HG02588 (cell line): ENCODE data around the gene SGSH.
"Not testable (repeated sequence)": the region's sequence is repeated elsewhere in the genome, so short reads cannot be mapped to it uniquely, and the experiment has no call there.

Source experiments
- ATAC-seq: cut with Tn5 transposase; IDR thresholded peaks from one replicate; pipeline ENCODE4 v1.9.1; 2021; ENCODE audit warnings: mild to moderate bottlenecking, moderate library complexity; ENCODE audit not compliant: unreplicated experiment

The SGSH gene

DNA sequence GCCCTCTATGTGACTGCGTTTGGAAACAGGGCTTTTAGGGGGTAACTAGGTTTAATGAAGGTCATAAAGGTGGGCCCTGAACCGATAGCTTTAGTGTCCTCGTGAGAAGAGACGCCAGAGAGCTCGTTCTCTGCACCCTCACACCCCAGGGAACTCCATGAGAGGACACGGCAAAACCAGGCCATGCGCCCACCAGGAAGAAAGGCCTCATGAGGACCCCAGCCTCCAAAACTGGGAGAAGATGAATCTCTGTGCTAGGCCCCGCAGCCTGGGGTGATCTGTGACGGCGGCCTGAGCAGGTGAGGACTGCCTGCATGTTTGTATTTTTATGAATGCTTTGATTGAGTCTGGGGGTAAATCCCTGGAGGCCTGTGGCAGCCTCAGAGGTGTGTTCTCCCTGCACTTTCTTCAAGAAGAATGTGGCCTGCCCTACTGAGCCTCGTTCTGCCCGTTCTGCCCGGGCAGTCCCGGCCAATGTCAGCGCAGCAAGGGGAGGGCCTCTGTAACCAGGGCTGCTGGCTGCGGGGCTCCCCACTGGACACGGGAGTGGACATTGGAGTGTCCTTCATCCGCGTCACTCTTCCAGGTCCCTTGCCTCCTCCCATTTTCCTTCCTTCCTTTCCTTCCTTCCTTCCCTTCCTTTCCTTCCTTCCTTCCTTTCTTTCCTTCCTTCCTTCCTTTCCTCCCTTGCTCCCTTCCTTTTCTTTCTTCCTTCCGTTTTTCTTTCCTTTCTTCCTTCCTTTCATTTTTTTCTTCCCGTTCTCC lies 33.7 kb upstream of the SGSH start:
- ATAC-seq: no peak

DNA sequence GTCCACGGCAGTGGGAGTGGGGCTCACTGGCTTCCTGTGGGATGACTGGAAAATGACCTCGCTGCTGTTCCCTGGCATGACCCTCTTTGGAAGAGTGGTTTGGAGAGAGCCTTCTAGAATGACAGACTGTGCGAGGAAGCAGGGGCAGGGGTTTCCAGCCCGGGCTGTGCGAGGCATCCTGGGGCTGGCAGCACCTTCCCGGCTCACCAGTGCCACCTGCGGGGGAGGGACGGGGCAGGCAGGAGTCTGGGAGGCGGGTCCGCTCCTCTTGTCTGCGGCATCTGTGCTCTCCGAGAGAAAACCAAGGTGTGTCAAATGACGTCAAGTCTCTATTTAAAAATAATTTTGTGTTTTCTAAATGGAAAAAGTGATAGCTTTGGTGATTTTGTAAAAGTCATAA lies 32.7 kb upstream of the SGSH start:
- ATAC-seq: no peak

DNA sequence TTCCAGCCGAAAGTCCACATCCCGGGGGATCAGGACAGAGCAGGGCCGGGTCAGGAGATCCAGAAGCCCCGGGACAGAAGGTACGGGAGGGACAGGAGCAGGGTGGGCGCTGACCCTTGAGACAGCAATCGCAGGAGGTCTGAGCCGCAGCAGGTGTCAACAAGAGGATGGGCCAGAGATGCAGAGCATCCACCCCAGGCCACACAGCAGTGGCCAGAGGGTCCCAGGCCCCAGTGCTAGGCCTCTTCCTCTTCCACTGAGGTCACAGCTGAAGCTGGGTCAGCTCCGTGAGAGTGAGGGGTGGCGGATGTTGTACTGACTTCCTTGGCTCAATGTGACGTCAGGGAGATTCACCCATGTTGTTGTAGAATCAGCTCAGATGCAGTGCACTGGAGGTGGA lies 31.8 kb upstream of the SGSH start:
- no peak for ATAC-seq

DNA sequence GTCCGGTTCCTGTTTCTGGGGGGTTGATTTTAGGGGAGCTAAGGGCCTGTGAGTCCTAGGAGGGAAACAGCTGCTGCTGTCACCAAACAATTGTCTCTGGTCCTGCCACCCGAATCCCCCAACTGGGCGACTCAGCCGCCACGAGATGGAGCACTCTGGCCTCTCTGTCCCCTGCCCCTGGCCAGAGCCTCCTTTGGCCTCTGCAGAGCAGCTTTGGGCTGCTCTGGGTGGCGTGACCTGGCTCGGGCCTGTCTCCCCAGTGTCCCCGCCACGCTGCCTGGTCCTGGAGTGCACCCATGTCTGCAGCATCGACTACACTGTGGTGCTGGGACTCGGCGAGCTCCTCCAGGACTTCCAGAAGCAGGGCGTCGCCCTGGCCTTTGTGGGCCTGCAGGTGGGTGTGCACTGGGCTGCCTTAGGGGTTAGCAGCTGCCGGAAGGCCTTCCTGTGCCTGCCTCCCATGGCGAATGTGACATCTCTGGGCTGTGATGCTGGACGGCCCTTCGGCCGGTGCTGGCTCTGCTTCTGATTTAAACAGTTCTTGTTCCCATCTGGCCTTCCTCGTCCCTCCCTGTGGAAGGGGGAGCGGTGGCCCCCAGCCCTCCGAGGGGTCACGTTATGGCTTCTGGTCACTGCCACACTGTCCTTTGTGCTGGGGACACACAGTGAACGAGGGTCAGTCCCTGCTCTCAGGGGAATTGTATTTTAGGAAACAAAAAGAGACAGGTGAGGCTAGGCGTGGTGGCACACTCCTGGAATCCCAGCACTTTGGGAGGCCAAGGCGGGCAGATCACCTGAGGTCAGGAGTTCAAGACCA lies 29.0 kb upstream of the SGSH start:
- no peak for ATAC-seq

DNA sequence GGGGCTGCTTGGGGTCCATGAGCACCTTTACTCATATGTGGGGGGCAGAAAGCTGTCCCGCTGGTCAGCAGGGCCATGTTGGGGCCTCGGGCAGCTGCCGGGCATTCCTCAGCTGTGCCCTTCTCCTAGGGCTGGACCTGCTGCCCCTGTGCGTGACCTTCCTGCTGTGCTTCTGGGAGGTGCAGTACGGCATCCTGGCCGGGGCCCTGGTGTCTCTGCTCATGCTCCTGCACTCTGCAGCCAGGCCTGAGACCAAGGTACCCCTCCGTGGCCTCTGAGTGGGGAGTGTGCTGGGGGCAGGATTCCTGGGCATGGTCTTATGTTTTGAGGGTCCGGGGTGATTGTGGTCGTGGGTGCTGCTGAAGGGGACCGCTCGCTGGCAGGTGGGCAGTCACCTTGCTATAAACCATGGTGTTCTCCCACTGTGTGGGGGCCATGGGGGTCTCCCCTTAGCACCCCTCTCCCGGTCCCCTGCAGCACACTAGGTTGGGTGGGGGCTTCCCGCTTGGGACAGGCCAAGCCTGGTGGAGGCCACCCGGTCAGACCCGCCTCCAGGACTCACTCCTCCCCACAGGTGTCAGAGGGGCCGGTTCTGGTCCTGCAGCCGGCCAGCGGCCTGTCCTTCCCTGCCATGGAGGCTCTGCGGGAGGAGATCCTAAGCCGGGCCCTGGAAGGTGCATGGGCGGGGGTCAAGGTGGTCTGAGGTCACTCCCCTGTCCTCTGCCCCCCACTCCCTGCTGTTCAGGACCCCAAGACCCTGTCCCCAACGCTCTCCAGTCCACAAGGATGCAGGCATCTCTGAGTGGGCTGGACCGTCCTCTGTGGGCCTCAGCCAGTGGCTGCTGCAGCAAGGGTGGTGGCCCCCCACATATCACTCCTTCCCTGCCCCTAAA lies 28.1 kb upstream of the SGSH start:
- no peak for ATAC-seq

DNA sequence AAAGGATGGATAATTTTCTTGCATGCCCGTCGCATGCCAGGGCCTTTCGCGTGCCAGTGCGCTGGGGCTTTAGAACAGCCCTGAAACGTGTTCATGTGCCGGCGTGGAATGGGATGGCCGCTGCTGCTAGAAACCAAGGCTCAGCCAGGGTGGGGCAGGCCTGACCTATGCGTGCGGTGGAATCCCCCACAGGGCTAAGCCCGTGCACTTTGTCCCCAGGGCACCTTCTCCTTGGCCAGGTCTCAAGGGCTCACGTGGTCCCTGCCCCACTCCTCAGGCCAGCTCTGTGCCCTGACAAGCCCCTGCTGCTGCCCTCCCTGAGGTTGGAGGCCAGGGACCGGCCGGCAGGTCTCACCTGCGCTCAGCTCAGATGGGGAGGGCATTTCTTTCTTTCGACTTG lies 27.4 kb upstream of the SGSH start:
- no peak for ATAC-seq

DNA sequence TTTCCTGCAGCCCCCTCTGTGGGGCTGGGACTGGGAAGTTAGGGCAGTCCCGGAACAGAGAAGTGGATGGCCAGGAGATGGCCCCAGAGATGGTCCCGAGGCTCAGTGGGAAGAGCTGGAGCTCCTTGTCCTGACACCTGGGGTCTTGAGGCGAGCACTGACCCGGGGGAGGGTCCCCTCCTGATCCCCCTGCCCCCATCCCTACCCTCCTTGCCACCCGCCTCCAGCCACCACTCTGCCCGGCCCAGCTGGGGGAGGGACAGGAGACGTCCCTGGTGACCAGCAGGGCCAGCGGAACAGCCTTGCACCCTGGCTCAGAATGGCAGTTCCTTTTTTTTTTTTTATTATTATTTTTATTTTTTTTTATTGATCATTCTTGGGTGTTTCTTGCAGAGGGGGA lies 26.6 kb upstream of the SGSH start:
- ATAC-seq: no peak

DNA sequence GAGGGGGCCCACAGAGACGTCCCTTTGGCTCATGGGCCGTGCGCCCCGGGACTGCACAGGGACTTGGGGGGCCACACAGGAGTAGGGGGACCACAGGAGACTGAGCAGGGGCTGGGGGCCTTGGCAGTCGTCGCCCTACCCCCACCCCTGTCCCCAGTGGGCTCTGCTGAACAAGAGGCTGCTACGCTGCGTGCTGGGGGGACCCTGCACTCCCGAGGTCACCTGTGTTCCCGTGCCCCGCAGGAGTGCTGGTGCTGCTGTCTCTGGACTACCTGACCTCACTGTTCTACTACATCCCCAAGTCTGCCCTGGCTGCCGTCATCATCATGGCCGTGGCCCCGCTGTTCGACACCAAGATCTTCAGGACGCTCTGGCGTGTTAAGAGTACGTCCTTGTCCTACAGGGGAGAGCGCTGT lies 26.1 kb upstream of the SGSH start:
- no peak for ATAC-seq

DNA sequence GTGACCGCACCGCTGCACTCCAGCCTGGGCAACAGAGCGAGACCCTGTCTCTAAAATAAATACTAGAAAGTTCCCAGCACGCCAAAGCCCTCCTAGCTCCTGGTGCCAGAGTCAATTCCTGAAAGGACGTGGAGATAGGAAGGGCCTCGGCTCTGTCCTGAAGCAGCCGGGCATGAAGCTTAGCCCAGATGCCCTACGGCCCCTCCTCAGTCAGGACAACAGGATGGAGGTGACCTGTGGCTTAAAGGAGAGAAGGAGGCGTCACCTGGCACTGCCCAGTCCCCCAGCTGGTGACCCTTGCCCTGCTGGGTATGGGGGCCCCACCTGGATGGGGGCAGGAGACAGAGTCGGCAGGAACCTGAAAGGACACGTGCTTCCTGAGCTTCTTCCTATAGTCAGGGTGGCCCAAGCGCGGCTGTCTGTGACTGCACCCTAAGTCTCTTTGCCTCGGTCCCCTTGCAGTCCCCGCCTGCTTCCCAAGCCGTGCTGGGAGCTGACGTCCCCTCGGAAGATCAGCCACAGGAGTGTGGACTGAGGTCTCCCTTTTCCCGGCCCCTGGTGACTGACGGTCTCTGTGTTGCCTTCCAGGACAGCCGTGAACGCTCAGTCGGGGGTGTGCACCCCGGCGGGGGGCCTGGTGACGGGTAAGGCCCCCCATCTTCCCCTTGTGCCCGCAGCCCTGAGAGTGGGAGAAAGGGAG lies 25.6 kb upstream of the SGSH start:
- ATAC-seq: no peak

DNA sequence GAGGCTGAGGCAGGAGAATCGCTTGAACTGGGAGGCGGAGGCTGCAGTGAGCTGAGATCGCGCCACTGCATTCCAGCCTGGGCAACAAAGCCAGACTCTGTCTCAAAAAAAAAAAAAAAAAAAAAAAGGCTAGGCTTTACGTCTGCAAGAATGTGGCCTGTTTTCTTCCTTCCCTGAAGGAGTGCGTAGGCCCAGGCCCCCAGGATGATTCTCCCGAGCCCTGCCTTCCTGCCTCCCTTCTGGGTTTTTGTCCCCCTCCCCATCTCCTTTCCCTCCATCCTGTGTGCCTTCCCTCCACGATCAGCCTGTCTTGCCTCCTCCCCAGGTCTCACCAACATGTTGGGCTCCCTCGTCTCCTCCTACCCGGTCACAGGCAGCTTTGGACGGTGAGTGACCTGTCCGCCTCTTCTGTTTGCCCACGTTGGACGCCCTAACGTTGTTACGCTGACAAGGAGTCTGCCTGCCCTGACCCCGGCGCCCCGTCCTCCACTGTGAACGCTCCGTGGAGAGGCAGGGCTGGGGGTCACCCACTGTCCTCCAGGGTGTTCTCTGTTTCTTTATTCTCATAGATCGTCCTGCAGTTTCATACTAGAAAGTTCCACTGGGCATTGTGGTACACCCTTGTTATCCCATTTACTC lies 24.9 kb upstream of the SGSH start:
- ATAC-seq: no peak

DNA sequence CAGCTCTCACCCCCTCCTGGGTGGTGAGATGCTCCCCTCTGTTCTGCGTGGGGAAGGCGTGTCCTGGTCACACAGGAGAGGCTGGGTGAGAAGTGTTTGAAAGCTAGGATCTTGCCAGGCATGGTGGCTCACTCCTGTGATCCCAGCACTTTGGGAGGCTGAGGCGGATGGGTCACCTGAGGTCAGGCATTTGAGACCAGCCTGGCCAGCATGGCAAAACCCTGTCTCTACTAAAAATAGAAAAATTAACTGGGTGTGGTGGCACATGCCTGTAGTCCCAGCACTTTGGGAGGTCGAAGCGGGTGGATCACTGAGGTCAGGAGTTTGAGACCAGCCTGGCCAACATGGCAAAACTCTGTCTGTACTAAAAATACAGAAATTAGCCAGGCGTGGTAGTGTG lies 24.3 kb upstream of the SGSH start:
- ATAC-seq: not testable (repeated sequence)

DNA sequence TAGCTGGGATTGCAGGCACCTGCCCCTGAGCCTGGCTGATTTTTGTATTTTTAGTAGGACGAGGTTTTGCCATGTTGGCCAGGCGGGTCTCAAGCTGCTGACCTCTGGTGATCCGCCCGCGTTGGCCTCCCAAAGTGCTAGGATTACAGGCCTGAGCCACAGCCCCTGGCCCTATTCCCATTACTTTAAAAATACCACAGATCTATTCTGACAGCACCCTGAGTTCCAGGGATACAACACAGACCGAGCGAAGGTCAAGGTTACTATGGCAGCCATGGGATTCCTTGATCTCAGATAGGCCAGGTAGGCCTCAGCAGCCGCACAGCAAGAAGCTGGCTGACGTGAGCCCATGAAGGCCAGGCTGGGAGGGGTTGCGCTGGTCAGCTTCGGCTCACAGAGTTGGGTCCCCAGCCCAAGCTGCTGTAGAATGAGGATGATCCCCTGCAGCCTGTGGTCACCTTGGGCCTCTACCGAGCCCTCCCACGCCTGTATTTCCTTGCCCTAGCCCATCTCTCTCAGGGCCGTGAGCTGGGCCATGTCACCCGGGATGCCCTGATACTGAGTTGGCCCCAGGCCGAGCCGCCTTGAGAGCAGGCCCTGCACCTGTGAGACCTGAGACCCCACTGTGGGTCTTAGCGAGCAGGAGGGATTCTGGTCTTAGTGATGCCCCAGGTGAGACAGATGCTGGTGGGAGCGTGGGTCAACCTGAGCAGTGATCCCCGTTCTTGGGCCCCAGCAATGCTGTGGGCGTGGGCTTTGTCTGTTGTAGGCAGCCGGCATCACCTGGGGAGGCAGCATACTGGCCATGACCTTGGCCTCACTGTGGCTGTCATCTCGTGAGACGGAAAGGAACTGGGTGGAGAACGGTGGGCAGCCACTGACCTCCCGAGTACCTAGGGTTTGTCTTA lies 23.6 kb upstream of the SGSH start:
- no peak for ATAC-seq

DNA sequence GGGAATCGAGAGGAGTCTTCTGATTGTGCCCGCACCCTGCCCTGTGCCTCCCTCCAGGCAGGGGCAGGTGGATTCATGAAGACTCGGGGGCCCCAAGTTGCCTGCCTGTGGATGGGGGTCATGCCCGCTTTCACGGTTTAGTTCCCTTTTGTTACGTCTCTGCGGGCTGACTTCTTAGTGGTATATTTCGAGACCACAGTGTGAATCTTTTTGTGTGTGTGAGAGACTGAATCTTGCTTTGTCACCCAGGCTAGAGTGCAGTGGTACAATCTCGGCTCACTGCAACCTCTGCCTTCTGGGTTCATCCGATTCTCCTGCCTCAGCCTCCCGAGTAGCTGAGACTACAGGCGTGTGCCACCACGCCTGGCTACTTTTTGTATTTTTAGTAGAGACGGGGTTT lies 22.4 kb upstream of the SGSH start:
- ATAC-seq: no peak

DNA sequence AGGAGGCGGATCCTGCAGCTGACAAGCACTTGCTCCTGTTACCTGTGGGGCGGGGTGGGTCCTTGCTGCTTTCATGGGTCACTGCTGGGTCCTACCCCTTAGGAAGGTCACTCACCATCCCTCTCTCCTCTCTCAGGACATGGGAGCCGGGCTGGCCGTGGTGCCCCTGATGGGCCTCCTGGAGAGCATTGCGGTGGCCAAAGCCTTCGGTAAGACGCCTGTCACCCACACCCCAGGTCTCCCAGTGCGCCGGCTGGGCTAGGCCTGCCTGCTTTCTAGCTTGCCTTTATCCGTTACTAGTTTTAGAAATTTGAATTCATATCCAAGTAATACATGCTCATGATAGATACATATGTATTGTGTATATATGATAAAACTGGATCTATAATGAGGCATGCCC lies 17.3 kb upstream of the SGSH start:
- ATAC-seq: no peak

DNA sequence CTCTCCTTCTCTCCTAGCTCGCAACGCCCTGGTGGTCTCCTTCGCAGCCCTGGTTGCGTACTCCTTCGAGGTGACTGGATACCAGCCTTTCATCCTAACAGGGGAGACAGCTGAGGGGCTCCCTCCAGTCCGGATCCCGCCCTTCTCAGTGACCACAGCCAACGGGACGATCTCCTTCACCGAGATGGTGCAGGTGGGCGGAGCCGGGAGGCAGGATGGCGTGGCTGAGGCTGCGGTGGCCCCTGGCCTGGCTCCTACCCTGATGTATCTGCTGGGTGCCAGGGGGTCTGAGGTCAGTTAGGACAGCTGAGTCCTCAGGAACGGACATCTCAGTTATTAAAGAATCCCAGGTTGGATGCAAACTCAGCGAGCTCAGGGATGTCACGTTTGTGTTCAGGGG lies 16.8 kb upstream of the SGSH start:
- no peak for ATAC-seq

DNA sequence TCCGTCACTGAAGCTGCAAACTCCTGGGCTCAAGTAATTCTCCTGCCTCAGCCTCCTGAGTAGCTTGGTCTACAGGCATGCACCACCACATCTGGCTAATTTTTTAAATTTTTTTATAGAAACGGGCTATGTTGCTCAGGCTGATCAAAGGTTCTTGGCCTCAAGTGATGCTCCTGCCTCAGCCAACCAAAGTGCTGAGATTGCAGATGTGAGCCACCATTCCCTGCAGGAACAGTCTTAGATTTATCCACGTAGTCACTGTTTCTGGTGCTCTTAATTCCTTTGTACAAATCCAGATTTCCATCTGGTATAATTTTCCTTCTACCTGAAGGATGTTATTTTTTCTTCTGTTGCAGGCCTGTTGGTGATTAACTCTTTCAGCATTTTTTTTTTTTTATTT lies 13.1 kb upstream of the SGSH start:
- no peak for ATAC-seq

DNA sequence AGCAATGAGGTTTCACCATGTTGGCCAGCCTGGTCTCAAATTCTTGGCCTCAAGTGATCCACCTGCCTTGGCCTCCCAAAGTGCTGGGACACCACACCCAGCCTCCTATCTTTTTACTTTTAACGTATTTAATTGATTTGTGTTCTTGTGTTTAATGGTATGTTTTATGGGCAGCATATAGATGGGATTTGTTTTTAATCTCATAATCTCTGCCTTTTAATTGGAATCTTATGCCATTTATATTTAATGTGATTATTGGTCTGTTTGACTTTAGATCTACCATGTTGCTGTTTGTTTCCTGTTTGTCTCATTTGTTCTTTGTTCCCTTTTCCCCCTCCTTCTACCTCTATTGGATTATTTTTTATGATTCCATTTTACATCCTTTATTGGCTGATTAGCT lies 12.3 kb upstream of the SGSH start:
- no peak for ATAC-seq

DNA sequence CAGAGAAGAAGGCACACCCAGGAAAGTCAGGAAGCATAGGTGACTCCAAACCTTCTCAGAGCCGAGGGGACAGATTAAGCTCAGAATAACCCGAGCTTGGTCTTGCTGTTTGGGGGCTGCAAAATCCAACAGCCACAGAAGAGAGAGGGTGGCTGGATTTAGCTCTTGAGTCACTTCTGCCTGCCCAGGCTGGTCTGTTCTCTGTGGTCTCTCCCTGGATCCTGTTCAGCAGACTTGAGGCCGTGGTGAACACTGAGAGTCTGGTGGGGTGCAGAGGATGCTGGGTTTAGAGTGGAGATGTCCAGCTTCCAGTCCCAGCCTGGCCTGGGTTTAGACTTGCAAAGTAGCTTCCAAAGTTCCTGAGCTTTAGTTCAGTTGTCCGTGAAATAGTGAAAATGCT lies 8.9 kb upstream of the SGSH start:
- ATAC-seq: no peak

DNA sequence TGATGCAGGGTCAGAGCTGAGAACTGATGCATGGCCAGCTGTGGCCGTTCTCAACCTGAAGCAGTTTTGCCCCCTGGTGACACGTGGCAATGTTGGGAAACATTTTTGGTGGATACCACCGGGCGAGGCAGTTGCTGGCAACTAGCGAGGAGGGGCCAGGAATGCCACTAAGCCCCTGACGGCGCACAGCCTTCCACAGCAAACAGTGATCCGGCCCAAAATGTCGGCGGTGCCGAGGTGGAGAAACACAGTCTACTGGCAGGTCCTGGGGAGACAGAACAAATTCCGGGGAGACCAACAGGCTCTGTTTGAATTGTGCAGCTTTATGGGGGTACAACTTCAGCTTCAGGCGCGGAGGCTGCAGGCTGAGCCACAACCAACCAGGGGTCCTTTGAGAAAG lies 8.3 kb upstream of the SGSH start:
- no peak for ATAC-seq
